ENCODE results near the gene FUCA1.

GRCh38 chr1:23806280-23806679 lies 61.8 kb downstream of the FUCA1 start:
- TF ChIP-seq TEAD4 (IDR thresholded peaks at IDR 0.05) (no peak), EP300 (IDR thresholded peaks at IDR 0.05; ENCODE audit: borderline replicate concordance) (no peak), CEBPB (IDR thresholded peaks at IDR 0.05) (no peak), TCF12 (IDR thresholded peaks at IDR 0.05; ENCODE audit: low read depth) (no peak), TAF1 (IDR thresholded peaks at IDR 0.05; ENCODE audit: low read depth) (no peak), EGR1 (IDR thresholded peaks at IDR 0.05) (no peak), YY1 (IDR thresholded peaks at IDR 0.05; ENCODE audit: low read depth) (no peak), RAD21 (IDR thresholded peaks at IDR 0.05; ENCODE audit: low read depth) (no peak), MAX (IDR thresholded peaks at IDR 0.05) (no peak), NFIC (IDR thresholded peaks at IDR 0.05) (no peak), REST (IDR thresholded peaks at IDR 0.05; ENCODE audit: low read depth) (no peak), FOXM1 (IDR thresholded peaks at IDR 0.05; ENCODE audit: borderline replicate concordance, low read depth) (no peak), CREB1 (IDR thresholded peaks at IDR 0.05; ENCODE audit: low read depth) (no peak), ZBTB7A (IDR thresholded peaks at IDR 0.05; ENCODE audit: low read depth) (no peak)
